Pancreas (tissue), 10 donors: ENCODE measurements around the gene PARL. TPM values are rescaled to one million over a fixed set of nuclear protein-coding genes. Genes with fewer than 3 reads are reported as not detected.
A peak's percentile ranks its signal among the peaks of the same experiment; 100 is the strongest.

ENCODE experiments used
- ATAC-seq, 4 donors: fragments of 200-7000 bp; cut with Tn5 transposase; one replicate each; pipeline versions ENCODE4 v1.8.0 to v1.9.1; 2020; ENCODE audit warnings: mild to moderate bottlenecking in 4 of 4, moderate library complexity in 4 of 4
- DNase-seq, 6 donors: peaks; one replicate each; pipeline ENCODE4 v3.0.0-alpha.2; 2020
- FAIRE-seq: peaks from 2 replicates; lab custom pipeline; 2012; peaks lifted over from hg19 to GRCh38; lab: Jason Lieb, UNC
- H3K27ac ChIP-seq, 4 donors: fragments of 200-600 bp; sonication (generic); 1 replicate in 3 of 4; 2 replicates in 1 of 4; pipeline versions ENCODE4 v1.5.0 to v1.8.0; 2020
- H3K27me3 ChIP-seq, 4 donors: fragments of 200-600 bp; one replicate each; pipeline ENCODE4 v1.8.0; 2021
- H3K36me3 ChIP-seq, 3 donors: fragments of 200-600 bp; sonication (generic) in 1 of 3; one replicate each; pipeline versions ENCODE4 v1.5.0 to v1.8.0; 2020 to 2021
- H3K4me1 ChIP-seq, 3 donors: fragments of 200-600 bp; one replicate each; pipeline ENCODE4 v1.8.0; 2021
- H3K4me3 ChIP-seq, 4 donors: fragments of 200-600 bp; sonication (generic) in 2 of 4; one replicate each; pipeline versions ENCODE4 v1.5.0 to v1.8.0; 2020 to 2021
- H3K9me3 ChIP-seq, 4 donors: fragments of 200-600 bp; one replicate each; pipeline ENCODE4 v1.8.0; 2021
- WGBS, 2 donors: extraction: QIAGEN DNeasy Blood & Tissue Kit; methylation state at CpG; one replicate each; pipeline ENCODE4 v1.1.7; 2013; 5-methylcytosine and 5-hydroxymethylcytosine counted together
- intact Hi-C, 3 donors: fragments of 100-400 bp; cut with DNase I; formaldehyde crosslinking; loops; one replicate each; pipeline versions ENCODE4 v1.11.1 to v1.14.2; 2022
- microRNA-seq, 2 donors: library from miRNA; unstranded; fragments of <30 nt; microRNA quantifications; one replicate each; pipeline versions ENCODE4 to v1.1.0, GENCODE V29; 2019 to 2020
- polyA plus RNA-seq, 2 donors: library from polyadenylated mRNA; stranded (reverse); fragments of 200-250 nt; gene quantifications; one replicate each; pipeline ENCODE4 v1.2.3, GENCODE V29; 2013
- total RNA-seq, 6 donors: library from RNA; stranded (reverse); fragmentation: NEBNext Ultra II Directional in 4 of 6; extraction: Animal tissue kit (Norgen Biotek cat#: 25700) in 4 of 6; gene quantifications; one replicate each; pipeline versions ENCODE4 v1.2.1 to v1.2.4, GENCODE V29; 2021 to 2023
- TF ChIP-seq, protein P1 (sequence below), 4 donors: fragments of 200-600 bp; sonication (generic) in 3 of 4; IDR thresholded peaks; one replicate each; pipeline versions ENCODE4 v1.5.0 to v1.8.0; 2021; ENCODE audit warnings: antibody characterized with exemption in 4 of 4
- donor health status: healthy with polysubstance abuse.
- donor health status: DM: no; HTN: no; CAD: no; lungs with moderate emphysema.
- donor health status: DM: no; HTN: no; CAD: no.
- donor health status: control.
- donor health status: control.
- donor health status: Bipolar disorder and iron deficiency.
- donor health status: DM: yes; HTN: yes; CAD: no.
- donor health status: DM: no; HTN: no; CAD: no.
- donor health status: DM: no; HTN: no; CAD: no.
- donor health status: DM: yes; HTN: yes; CAD: no.

Gene PARL
- total and polyA plus RNA-seq, 8 donors: 26.4 to 65.8 (median 36.1) TPM

GRCh38 chr3:183781246-183781645, 103.4 kb downstream of the PARL start:
- TF ChIP-seq, protein P1, sequence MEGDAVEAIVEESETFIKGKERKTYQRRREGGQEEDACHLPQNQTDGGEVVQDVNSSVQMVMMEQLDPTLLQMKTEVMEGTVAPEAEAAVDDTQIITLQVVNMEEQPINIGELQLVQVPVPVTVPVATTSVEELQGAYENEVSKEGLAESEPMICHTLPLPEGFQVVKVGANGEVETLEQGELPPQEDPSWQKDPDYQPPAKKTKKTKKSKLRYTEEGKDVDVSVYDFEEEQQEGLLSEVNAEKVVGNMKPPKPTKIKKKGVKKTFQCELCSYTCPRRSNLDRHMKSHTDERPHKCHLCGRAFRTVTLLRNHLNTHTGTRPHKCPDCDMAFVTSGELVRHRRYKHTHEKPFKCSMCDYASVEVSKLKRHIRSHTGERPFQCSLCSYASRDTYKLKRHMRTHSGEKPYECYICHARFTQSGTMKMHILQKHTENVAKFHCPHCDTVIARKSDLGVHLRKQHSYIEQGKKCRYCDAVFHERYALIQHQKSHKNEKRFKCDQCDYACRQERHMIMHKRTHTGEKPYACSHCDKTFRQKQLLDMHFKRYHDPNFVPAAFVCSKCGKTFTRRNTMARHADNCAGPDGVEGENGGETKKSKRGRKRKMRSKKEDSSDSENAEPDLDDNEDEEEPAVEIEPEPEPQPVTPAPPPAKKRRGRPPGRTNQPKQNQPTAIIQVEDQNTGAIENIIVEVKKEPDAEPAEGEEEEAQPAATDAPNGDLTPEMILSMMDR (IDR thresholded peaks at IDR 0.05): no peak
- no peaks in the 10 kb centered on the region for H3K27me3 ChIP-seq
- peaks cover 4 to 25% (median 8%) of the 10 kb centered on the region in 3 donors for H3K36me3 ChIP-seq
- H3K9me3 ChIP-seq: no peaks in the 10 kb centered on the region
- WGBS, 2 donors: 95 to 96% methylated on average over 6 of the region's 6 CpGs
- no peak overlapping the region for H3K4me3 ChIP-seq
- no peak overlapping the region for H3K27ac ChIP-seq
- no peak for FAIRE-seq
- H3K4me1 ChIP-seq: no peaks in the 10 kb centered on the region
- no peak for DNase-seq
- no peak for ATAC-seq
- intact Hi-C loops: no loop called here

DNA sequence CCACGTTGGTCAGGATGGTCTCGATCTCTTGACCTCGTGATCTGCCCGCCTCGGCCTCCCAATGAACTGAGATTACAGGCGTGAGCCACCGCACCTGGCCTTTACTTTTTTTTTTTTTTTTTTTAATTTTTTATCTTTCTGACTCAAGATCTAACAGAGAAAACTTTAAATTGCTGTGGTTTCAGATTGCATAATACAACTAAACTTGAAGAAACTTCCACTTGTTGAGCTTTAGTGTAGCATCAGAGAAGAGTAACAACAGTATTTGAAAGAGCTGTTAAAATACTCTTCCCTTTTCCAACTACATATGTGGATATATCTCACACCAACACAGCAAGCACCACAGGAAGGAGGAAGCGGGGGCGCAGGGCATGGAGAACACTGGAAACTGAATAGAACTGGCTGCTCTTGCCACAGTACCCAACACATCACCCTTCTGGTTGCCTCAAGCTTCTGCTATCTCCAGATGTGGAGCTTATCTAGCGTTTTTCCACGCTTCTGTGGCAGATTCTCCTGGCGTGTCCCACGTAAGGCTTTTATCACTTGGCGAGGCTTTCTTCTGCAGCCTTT, 104.7 kb downstream of the PARL start:
- peak in 2 of 4 donors; percentile 27 to 54 for ATAC-seq

More for the DNA sequence above, 104.7 kb downstream of the PARL start:
- H3K36me3 ChIP-seq: peaks cover 4 to 22% (median 8%) of the 10 kb centered on the region in 3 donors
- FAIRE-seq (no peak), DNase-seq (no peak)
- H3K4me1 ChIP-seq: no peaks in the 10 kb centered on the region
- H3K4me3 ChIP-seq: no peak overlapping the region
- TF ChIP-seq, protein P1 (IDR thresholded peaks at IDR 0.05): no peak
- H3K27me3 ChIP-seq: no peaks in the 10 kb centered on the region
- no peak overlapping the region for H3K27ac ChIP-seq
- 91 to 98% methylated on average over 14 of the region's 14 CpGs for WGBS, 2 donors
- H3K9me3 ChIP-seq: no peaks in the 10 kb centered on the region
- intact Hi-C loops: no loop called here

Small RNA genes within 50 kb of the gene (microRNA-seq; reads per million reads assigned to microRNA genes)
- gene MIR4448: 0 reads per million in 2 donors

Other genes starting within 250 kb of the PARL start
- gene KLHL24, start 249.3 kb downstream of the PARL start, total RNA-seq: 10 to 100 TPM; 21.3 to 40.8 (median 24.5) TPM
- 1 to 10 TPM; 5.7 to 6.2 TPM for gene KLHL24, start 249.3 kb downstream of the PARL start, polyA plus RNA-seq
- 10 to 100 TPM in 1 of 6 donors, 1 to 10 TPM in 5; 5.8 to 12.8 (median 6.8) TPM for gene YEATS2, start 187.1 kb downstream of the PARL start, total RNA-seq
- 1 to 10 TPM; 5.7 to 6.2 TPM for gene YEATS2, start 187.1 kb downstream of the PARL start, polyA plus RNA-seq
- 1 to 10 TPM; 2.5 to 6.3 (median 3.7) TPM for gene MAP6D1, start 59.3 kb downstream of the PARL start, total RNA-seq
- 1 to 10 TPM; 1.4 to 2.7 TPM for gene MAP6D1, start 59.3 kb downstream of the PARL start, polyA plus RNA-seq
- 10 to 100 TPM in 1 of 6 donors, 1 to 10 TPM in 5; 2.8 to 25.2 (median 7.1) TPM for gene ABCC5, start 133.0 kb upstream of the PARL start, total RNA-seq
- 10 to 100 TPM; 12.9 to 25.9 TPM for gene ABCC5, start 133.0 kb upstream of the PARL start, polyA plus RNA-seq
- gene HTR3D, start 146.9 kb upstream of the PARL start, total RNA-seq: not detected
- gene HTR3D, start 146.9 kb upstream of the PARL start, polyA plus RNA-seq: not detected
- not detected for gene HTR3C, start 168.2 kb upstream of the PARL start, total RNA-seq
- under 1 TPM in 1 of 2 donors, not detected in 1; 0.09 TPM for gene HTR3C, start 168.2 kb upstream of the PARL start, polyA plus RNA-seq
- under 1 TPM in 1 of 6 donors, not detected in 5; 0.41 TPM for gene HTR3E, start 212.2 kb upstream of the PARL start, total RNA-seq
- gene HTR3E, start 212.2 kb upstream of the PARL start, polyA plus RNA-seq: not detected